GM12801 (cell line): ENCODE results near the gene IER5L.

Experiments used
- TF ChIP-seq, protein P1 (sequence below): IDR thresholded peaks from one replicate; pipeline ENCODE4 v1.5.1; 2011; ENCODE audit warnings: control low read depth; ENCODE audit not compliant: insufficient read length; ENCODE audit errors: extremely low read depth

IER5L gene

DNA sequence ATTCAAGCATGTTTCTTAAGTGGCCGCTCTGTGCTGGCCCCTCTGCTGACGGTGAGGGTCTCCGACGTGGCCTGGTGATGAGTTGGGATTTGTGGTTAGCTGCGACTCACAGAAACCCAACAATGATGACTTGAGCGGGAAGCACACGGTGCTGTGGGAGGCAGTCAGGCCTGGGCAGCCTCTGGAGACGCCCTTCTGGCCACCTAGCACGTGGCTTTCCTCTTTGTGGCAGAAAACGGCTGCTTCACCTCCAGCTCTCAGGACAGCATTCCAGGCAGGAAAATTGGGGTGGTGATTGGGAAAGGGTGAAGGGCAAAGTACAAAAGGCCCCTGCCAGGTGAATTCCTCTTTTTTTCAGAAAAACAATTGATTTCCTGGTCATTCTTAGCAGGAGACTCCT, 17.5 kb upstream of the IER5L start:
- TF ChIP-seq, protein P1, sequence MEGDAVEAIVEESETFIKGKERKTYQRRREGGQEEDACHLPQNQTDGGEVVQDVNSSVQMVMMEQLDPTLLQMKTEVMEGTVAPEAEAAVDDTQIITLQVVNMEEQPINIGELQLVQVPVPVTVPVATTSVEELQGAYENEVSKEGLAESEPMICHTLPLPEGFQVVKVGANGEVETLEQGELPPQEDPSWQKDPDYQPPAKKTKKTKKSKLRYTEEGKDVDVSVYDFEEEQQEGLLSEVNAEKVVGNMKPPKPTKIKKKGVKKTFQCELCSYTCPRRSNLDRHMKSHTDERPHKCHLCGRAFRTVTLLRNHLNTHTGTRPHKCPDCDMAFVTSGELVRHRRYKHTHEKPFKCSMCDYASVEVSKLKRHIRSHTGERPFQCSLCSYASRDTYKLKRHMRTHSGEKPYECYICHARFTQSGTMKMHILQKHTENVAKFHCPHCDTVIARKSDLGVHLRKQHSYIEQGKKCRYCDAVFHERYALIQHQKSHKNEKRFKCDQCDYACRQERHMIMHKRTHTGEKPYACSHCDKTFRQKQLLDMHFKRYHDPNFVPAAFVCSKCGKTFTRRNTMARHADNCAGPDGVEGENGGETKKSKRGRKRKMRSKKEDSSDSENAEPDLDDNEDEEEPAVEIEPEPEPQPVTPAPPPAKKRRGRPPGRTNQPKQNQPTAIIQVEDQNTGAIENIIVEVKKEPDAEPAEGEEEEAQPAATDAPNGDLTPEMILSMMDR: no peak

DNA sequence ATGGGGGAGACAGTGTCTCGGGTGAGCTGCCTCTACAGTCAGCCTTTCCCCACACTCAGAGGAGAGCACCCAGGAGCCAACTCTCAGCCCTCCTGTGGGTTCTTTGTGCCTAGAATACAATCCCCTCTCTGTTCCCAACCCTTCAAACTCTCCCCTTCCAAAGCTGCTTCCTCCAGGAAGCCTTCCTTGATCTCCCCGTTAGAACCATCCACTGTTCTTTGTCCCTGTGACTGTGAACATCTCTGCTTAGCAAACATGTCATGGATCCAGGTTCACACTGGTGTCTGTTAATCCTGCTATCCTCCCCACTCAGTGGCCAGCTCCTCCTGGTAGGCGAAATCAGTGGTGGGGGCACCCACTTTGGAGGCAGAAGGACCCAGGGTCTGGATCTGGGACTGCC, 16.2 kb upstream of the IER5L start:
- TF ChIP-seq, protein P1: no peak

DNA sequence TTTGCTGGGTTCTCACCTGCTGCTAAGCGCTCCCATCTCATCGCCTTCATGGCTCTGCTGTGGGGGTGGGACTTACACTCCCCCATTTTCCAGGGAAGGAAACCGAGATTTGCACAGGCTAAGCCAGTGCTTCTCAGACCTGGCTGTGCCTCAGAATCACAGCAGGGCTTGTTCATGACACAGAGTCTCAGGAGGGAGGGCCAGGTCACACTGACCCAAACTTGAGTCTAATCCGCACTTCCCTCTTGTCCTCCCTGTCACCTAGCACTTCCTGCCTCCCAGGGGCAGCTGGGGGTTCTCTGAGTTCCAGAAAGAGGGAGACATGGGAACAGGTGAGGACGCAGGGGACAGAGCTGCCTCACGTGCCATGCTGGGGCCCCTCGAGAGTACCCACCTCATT, 15.6 kb upstream of the IER5L start:
- TF ChIP-seq, protein P1: no peak

DNA sequence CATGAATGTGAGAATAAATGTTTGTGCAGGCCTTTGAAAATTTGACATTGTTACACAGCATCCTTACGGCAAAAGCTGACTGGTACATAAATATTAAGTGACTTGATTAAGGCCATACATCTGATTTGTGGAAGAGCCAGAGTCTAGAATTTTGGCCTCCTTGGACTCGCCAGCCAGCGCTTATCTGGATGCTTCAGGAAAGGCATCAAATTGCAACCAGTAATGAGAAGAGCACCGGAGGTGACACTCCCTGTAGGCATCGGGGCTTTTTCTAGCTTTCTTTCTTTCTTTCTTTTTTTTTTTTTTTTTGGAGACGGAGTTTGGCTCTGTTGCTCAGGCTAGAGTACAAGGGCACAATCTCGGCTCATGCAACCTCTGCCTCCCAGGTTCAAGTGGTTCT, 13.2 kb upstream of the IER5L start:
- TF ChIP-seq, protein P1: no peak

DNA sequence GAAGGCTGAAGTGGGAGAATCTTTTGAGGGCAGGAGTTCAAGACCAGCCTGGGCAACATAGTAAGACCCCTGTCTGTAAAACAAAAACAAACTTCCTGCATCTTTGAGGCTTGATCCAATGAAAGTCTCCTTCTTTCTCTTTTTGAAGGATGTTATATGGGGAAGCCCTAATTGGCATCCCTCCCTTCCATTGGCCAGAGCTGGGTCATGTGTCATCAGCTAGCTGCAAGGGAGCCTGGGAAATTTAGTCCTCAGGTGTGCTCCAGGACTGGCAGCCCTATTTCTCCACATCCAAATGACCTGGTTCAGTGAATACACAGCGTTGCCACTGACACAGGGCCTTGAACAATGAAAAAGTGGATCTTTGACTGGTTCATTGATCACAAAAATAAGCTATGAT, 9.0 kb upstream of the IER5L start:
- TF ChIP-seq, protein P1: no peak

DNA sequence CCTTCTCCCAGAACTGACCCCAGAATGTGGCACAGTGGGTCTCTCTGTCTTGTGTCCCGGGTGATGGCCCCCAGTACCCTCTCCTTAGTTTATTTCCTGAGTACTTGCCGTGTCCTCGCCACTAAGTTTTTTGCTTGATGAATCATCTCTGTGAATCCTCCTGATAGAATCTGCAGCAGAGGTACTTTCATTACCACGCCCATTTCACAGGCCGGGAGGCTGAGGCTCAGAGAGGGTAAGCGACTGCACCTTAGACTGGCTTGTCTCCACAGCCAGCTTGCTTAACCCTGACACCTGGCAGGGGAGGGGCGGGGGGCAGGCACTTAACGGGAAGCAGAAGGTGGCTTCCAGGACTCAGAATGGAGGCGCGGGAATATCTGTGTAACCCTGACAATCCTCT, 7.9 kb upstream of the IER5L start:
- TF ChIP-seq, protein P1: no peak

DNA sequence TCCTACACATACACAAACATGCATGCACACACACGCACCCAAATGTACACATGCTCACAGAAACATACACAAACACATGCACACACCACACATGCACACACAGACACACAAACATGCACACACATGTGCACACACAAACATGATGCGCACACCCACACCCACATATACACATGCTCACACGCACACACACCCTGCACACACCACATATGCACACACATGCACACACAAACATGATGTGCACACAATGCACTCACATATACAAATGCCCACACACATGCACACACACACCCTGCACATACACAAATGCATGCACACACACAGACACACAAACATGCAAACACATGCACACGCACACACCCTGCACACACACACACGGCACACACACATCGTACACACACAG, 7.3 kb upstream of the IER5L start:
- TF ChIP-seq, protein P1: no peak

DNA sequence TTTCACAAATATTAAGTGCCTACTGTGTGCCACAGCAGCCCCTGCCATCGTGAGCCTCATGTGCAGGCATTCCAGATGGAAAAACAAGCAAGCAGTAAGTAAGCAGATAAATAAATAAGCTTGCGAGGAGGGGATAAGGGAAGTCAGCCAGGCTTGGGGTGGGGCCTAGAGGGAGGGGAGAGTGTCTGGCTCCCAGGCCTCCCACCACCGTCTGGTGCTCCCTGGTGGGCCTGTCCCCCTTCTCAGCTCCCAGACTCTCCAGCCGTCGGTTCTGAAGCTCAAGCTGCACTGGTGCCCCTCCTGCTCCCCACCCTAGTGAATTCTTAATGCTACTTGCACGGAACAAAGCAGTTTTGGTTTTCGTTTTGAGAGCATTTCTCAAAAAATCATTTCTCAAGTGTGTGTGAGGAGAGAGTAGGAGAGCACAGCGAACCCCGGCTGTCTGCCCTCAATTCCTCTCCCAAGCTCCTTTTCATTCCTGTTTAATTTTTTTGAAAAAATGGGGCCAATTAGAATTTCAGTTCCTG, 6.6 kb upstream of the IER5L start:
- TF ChIP-seq, protein P1: no peak
